Medulla oblongata (tissue), 1 donor: ENCODE measurements around the gene OR2F2.

Experiments
- DNase-seq: peaks from one replicate; pipeline ENCODE4 v3.0.0-alpha.2; 2015; ENCODE audit errors: extremely low spot score

OR2F2 gene

DNA sequence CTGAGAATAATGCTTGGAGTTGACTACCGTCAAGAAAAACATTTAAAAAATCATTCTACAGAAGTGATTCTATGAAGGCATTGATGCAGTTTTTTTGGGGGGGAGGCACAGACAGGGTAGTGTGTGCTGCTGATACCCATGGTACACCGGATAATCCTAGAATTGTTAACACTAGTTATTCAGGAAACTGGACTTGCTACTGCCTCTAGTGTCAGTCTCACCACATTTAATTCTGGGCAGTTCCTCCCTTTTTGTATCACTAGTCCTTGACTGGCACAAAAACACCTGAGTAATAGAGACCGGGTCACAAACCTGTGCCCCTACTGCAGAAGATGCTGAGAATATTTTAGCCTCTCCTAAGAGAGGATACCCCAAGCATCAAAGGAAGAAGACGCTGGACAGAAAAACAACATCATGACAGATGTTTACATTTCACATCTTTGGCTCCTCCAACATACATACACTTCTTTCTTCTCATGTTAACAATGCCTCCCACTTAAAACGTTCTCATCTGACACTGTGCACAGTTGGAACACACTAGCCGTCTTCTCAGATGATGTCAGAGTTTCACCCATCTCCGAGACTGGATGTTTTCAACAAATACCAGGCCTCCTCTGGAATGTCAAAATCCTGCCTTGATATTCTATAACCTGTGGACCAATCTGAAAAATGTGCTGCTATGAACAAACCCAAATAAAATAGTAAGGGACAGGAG is 19.9 kb upstream of the OR2F2 start:
- no peak for DNase-seq

DNA sequence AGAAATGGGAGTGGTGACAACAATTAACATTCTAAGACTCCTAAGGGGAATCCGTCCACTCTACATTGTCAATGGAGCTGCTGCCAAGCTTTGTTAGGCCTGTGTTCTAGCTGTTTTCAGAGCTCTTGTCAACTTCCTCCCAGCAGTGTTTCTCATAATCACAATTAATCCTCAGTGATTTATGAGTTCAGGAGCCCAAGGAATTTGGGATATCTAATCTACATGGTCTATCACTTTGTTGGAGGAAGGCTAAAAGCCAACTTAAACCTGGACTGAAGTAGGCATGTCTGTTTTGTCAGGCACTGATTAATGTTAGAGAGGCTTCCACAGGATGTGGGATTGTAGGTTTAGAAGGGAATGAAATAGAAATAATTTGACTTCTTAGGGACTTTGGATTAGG is 10.2 kb upstream of the OR2F2 start:
- DNase-seq = no peak

DNA sequence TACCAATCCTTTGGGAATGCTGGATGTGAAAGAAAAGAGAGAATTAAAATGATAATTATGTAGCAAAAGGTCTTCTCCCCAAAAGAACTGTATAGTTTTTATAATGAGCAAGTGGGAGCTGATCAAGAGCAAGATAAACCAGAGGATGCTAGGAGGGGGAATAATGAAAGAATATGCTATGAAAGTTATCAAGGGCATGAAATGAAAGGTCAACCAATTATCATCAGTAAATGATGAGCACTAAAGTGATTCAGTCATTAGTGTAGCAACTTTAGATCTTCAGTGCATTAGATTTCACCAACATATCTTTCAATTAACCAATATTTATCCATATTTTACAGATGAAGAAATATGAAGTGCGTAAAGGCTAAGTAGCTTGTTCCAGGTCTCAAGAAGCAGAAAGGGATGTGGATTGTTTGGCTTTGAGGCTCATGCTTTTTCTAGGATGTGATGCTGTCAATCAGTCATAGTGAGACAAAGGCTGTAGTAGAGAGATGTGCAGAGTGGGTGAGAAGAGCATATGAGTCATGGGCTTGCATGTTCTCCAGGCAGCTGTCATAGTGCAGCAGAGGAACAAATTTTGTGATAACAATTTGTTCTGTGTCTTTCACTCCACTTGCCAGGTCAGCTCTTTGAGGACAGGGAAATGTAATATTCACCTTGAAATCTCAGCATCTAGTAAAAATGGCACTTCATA is 5.7 kb upstream of the OR2F2 start:
- no peak for DNase-seq

- DNase-seq = no peak
Observed at GRCh38 chr7:143931739-143932138, 3.3 kb upstream of the OR2F2 start.

GRCh38 chr7:143936087-143937009 is 1.3 kb downstream of the OR2F2 start:
- DNase-seq = no peak

DNA sequence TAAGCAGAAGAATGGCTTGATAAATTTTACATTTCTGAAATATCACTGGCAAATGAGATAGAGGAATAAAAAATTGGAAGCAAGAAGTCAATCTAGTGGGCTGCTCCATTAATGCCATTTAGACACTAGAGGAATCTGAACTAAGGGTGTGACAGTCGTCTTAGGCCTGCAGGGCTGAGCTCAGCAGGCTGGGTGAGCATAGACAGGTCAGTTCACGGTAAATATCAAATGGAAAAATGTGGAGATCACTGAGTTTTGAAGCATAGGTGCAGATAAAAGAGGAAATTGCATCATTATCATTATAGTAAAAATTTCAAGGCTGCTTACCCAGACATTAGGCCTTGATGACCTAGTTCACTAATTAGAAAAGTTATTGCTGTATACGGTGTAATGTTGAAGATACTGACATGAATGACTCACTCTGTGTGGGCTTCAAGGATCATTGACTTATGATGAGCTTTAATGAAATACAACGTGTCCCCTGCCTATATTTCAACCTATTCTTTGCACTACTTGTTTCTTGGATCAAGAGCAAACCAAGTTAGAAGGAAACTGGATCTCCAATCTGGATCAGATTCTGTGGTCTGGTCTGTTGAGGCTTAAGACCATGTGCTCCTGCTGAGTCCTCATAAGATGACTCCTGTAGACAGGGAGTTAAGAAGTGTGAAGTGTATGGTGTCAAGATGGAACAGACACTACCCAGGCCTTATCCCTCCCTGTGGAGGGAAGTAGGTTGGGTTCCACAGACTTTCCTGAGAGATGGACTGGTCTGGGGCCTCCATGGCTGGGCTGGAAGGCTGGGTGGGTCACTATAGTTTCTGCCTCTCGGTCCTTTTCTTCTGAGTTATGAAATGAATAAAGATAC is 3.6 kb downstream of the OR2F2 start:
- DNase-seq = no peak

- DNase-seq = no peak
Observed at GRCh38 chr7:143945423-143945822, 10.4 kb downstream of the OR2F2 start.

DNA sequence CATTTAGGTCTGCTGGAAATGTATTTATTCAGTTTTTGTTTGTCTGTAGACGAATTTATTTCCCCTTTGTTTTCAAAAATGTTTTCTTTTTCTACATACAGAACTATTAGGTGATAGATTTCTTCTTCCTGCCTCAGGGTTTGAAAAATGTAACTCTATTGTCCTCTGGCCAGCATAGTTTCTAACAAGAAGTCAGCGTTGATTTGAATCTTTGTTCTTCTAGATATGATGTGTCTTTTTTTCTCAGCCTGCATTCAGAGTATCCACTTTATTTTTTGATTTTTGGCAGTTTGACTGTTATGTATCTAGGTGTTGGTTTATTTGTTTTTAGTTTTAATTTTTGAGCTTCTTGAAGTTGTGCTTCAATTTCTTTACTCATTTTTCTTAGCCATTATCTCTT is 12.1 kb downstream of the OR2F2 start:
- no peak for DNase-seq

DNA sequence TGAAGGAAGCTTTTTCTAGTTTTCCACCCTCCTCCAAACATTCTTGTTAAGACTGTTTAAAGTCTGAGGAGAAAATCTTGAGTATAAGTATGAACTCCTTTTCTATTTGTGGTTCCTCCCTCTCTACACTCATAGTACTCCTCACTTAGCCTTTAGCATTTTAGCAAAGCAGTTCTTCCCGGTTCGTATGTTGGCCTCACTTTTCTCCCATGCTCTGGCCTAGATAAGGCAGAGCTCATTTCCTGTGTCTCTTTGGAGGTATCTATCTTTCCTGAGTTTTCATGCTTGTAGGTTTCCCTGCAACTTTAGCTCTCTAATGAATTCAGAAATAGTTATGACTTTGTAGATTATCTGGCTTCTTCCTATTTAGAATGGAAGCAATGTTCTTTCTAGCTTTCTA is 13.7 kb downstream of the OR2F2 start:
- DNase-seq = no peak

GRCh38 chr7:143953421-143953820 is 18.4 kb downstream of the OR2F2 start:
- no peak for DNase-seq

DNA sequence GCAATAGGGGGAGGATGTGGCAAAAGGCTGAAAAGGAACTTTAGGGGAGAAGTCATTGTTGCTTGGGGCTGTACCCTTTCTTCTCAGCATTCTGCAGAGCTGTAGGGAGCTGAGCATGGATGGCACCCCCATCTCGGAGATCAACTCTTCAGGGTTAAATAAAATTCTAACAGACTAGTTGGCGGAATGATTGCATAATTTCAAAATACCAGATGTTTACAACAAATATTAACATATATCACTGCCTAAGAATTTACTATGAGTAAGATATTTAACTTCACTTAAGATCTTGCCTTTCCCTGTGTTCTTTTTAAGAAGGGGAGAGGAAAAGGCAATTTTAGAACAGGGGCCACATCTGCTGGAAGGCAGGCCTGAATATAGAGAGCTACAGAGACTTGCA is 19.1 kb downstream of the OR2F2 start:
- no peak for DNase-seq

GRCh38 chr7:143954544-143954943 is 19.5 kb downstream of the OR2F2 start, which contains the start of gene OR2F1:
TSS of gene OR2F1 (plus strand) at chr7:143954844. CDS start at chr7:143959971, 5,127 bp downstream.
- DNase-seq = no peak

DNA sequence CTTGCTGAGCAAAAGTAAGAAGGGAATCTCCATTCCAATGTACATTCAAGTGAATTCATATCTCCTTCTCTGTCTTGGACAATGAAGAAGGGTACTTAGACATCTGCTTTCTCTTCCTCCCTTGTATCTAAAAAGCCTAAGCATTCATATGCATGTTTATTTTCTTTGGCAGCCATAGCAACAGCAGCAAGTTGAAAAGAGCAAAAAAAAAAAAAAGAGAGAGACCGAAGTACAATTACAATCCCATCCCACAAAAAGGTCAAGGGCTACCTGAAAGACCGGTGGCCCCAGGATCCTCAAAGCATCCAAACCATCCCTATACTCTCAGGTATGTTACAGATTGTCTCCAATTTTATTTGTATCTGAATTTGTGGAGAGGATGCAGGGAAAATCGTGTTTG is 23.7 kb downstream of the OR2F2 start:
- DNase-seq = no peak

GRCh38 chr7:143960813-143961610 is 26.0 kb downstream of the OR2F2 start:
- DNase-seq = no peak

DNA sequence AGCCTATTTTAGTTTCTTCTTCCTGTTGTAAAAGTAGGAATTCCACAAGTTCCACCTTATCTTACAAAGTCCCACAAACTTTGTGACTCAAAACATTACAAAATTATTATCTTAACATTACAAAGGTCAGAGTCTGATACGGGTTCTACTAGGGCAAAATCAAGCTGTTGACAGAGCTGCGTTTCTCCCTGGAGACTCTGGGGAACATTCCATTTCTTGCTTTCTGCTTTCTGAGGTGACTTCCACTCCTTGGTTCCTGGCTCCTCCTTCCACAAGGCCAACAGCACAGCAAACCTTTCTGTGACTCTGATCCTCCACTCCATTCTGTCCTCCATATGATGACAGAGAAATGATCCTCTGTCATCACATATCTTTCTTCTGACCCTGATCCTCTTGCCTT is 30.2 kb downstream of the OR2F2 start:
- no peak for DNase-seq

- DNase-seq = no peak
Observed at GRCh38 chr7:143967398-143967797, 32.4 kb downstream of the OR2F2 start.

DNA sequence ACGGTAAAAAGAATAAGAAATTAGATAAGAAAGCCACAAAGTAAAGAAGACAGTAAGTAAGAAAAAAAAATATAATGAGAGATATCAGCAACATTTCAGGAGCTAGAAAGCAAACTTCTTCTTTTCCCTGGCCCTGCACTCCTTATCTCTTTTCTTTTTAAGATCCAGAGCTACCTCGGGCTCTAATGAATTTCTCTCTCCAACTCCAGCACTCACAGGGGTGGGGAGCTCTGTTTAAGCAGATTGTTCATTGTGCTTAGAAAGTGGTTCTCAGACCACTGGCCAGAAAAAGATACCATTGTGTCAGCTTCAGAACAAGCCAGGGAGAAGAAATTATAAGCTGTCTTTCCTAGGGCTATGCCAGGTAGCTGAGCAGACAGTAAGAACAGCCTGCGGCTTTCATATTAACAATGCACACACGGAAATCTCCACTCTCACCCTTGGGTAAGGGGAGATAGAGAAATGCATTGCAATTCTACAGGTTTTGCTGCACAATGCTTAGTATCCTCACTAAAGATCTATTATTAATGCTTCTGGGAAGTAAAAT is 38.9 kb downstream of the OR2F2 start:
- DNase-seq = no peak

GRCh38 chr7:143974459-143974858 is 39.4 kb downstream of the OR2F2 start:
- no peak for DNase-seq

GRCh38 chr7:143975617-143976016 is 40.6 kb downstream of the OR2F2 start:
- no peak for DNase-seq

GRCh38 chr7:143978585-143978984 is 43.6 kb downstream of the OR2F2 start:
- no peak for DNase-seq
